ENCODE results near the gene TREH. TPM values are rescaled to one million over a fixed set of nuclear protein-coding genes. Genes with fewer than 3 reads are reported as not detected.

Gene TREH
- total RNA-seq, 1 donor from 2014 or later, result not detected

DNA sequence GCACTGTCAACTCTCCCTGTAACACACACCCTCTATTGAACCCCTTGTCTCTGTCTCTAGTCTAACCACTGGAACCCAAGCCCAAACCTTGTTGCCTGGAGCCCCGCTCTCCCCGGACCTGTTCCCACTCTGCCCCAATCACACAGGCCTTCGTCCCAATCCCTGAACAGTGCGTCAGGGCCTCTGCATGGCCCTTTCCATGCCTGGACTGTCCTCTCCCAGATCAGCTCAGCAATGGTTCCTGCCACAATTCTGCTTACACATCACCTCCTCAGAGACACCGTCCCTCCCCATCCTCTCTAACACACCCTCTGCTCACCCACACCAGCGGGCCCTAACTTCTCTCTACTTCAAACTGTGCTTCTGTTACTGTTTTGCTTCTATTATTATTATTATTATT, 1.5 kb downstream of the TREH start:
- TF ChIP-seq, protein P1, sequence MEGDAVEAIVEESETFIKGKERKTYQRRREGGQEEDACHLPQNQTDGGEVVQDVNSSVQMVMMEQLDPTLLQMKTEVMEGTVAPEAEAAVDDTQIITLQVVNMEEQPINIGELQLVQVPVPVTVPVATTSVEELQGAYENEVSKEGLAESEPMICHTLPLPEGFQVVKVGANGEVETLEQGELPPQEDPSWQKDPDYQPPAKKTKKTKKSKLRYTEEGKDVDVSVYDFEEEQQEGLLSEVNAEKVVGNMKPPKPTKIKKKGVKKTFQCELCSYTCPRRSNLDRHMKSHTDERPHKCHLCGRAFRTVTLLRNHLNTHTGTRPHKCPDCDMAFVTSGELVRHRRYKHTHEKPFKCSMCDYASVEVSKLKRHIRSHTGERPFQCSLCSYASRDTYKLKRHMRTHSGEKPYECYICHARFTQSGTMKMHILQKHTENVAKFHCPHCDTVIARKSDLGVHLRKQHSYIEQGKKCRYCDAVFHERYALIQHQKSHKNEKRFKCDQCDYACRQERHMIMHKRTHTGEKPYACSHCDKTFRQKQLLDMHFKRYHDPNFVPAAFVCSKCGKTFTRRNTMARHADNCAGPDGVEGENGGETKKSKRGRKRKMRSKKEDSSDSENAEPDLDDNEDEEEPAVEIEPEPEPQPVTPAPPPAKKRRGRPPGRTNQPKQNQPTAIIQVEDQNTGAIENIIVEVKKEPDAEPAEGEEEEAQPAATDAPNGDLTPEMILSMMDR (IDR thresholded peaks at IDR 0.05; ENCODE audit: partially characterized antibody, unreplicated experiment), result no peak
- H3K27me3 Mint-ChIP-seq (ENCODE audit: unreplicated experiment), result peaks cover 4% of the 10 kb centered on the region

DNA sequence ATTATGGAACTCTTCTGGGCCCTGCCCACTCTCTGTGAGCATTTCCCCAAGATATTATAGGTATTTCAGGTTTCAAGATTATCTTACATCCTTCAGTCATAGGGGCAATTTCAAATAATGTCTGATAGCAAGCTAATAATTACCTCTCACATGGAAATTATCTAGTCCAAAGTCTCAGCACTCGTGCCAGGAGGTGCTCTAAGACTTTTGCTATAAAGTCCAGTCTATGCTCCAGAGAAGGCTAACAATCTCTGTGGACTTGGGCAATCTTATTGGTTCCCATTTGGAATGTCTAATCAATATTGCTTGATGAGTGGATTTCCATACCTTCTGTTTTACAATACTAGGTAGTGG, 5.4 kb downstream of the TREH start:
- no peaks in the 10 kb centered on the region for H3K4me1 Mint-ChIP-seq (ENCODE audit: low read depth, unreplicated experiment)

More for the DNA sequence above, 1.5 kb downstream of the TREH start:
- Mint-ChIP-seq H3K27ac (ENCODE audit: unreplicated experiment) (no peak overlapping the region), H3K36me3 (ENCODE audit: unreplicated experiment) (peaks cover 4% of the 10 kb centered on the region), H3K4me1 (ENCODE audit: low read depth, unreplicated experiment) (no peaks in the 10 kb centered on the region), H3K9me3 (ENCODE audit: unreplicated experiment) (peaks cover 2% of the 10 kb centered on the region), H3K4me3 (ENCODE audit: unreplicated experiment) (no peak overlapping the region)
- no peak for DNase-seq

DNA sequence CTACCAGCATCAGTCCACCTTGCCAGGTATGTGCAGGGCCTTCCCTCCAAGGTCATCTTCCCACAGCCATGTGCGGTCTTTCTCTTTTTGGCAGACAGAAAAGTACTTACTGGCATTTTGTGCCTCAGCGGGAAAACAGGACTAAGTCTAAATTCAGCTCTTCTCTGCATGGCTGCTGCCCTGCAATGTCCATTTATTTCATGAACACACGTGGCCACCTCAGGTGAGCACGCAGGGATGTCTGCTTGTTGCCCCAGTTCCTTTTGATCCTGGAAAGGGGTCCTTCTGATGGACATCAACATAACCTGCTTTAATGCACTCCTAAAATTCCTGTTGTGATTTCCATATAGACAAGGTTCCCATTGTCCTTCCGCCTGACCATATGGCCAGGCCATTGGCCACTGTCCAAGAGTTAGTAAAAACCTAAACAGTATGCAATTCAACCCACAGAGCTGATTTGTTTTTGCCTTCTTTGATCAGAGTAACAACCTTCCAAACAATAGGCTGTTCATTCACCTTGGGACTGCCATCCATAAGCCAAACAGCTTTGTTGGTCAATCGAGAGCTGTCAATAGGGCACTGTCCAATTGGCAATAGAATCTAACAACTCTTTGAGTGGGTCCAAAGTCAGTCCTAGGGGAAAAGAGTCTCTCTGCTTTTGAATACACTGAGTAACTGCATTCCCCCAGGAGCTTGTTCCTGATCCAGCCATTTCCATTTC, 5.9 kb downstream of the TREH start:
- no peak for DNase-seq

More for the DNA sequence above, 5.4 kb downstream of the TREH start:
- Mint-ChIP-seq H3K4me3 (ENCODE audit: unreplicated experiment) (no peak overlapping the region), H3K27ac (ENCODE audit: unreplicated experiment) (no peak overlapping the region), H3K9me3 (ENCODE audit: unreplicated experiment) (peaks cover 4% of the 10 kb centered on the region), H3K27me3 (ENCODE audit: unreplicated experiment) (peaks cover 3% of the 10 kb centered on the region), H3K36me3 (ENCODE audit: unreplicated experiment) (peaks cover 4% of the 10 kb centered on the region)
- TF ChIP-seq, protein P1 (IDR thresholded peaks at IDR 0.05; ENCODE audit: partially characterized antibody, unreplicated experiment), result no peak
- DNase-seq, result no peak

DNA sequence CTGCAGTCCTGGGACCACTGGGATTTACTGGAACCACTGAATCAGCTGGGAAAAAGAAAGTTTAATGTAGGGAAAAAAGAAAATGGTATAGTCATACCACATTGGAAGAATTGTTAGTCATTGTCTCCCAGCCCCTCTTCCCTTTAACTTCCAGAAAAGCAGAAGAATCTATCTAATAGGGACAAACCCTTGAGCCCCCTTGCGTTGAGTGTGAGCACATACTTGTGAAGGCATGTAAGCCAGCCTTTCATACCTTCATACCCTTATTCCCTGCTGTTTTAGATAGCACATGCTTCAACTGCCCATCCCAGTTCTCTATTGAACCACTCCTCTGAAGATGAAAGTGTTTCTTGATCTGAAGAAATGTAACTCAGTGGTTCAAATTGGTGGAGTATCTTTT, 6.6 kb downstream of the TREH start:
- Mint-ChIP-seq H3K4me1 (ENCODE audit: low read depth, unreplicated experiment) (no peaks in the 10 kb centered on the region), H3K27me3 (ENCODE audit: unreplicated experiment) (peaks cover 2% of the 10 kb centered on the region), H3K9me3 (ENCODE audit: unreplicated experiment) (peaks cover 4% of the 10 kb centered on the region), H3K4me3 (ENCODE audit: unreplicated experiment) (no peak overlapping the region), H3K27ac (ENCODE audit: unreplicated experiment) (no peak overlapping the region), H3K36me3 (ENCODE audit: unreplicated experiment) (peaks cover 4% of the 10 kb centered on the region)
- no peak for DNase-seq
- TF ChIP-seq, protein P1 (IDR thresholded peaks at IDR 0.05; ENCODE audit: partially characterized antibody, unreplicated experiment), result no peak

More for the DNA sequence above, 5.9 kb downstream of the TREH start:
- Mint-ChIP-seq H3K9me3 (ENCODE audit: unreplicated experiment) (peaks cover 4% of the 10 kb centered on the region), H3K27ac (ENCODE audit: unreplicated experiment) (no peak overlapping the region), H3K36me3 (ENCODE audit: unreplicated experiment) (peaks cover 4% of the 10 kb centered on the region), H3K4me3 (ENCODE audit: unreplicated experiment) (no peak overlapping the region), H3K4me1 (ENCODE audit: low read depth, unreplicated experiment) (no peaks in the 10 kb centered on the region), H3K27me3 (ENCODE audit: unreplicated experiment) (peaks cover 2% of the 10 kb centered on the region)
- TF ChIP-seq, protein P1 (IDR thresholded peaks at IDR 0.05; ENCODE audit: partially characterized antibody, unreplicated experiment), result no peak

DNA sequence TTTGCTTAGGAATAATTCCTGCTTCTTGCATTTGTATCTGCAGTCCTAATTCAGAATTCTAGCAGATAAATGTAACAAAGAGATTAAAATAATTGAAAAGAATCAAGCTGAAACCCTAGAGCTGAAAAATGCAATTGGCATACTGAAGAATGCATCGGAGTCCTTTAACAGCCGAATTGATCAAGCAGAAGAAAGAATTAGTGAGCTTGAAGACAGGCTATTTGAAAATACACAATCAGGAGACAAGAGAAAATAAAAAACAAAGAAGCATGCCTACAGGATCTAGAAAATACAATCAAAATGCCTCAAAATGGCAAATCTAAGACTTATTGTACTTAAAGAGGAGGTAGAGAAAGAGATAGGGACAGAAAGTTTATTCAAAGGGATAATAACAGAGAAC, 8.2 kb downstream of the TREH start:
- Mint-ChIP-seq H3K27ac (ENCODE audit: unreplicated experiment) (no peak overlapping the region), H3K27me3 (ENCODE audit: unreplicated experiment) (peaks cover 2% of the 10 kb centered on the region), H3K4me1 (ENCODE audit: low read depth, unreplicated experiment) (no peaks in the 10 kb centered on the region), H3K9me3 (ENCODE audit: unreplicated experiment) (peaks cover 2% of the 10 kb centered on the region), H3K4me3 (ENCODE audit: unreplicated experiment) (no peak overlapping the region), H3K36me3 (ENCODE audit: unreplicated experiment) (peaks cover 4% of the 10 kb centered on the region)
- TF ChIP-seq, protein P1 (IDR thresholded peaks at IDR 0.05; ENCODE audit: partially characterized antibody, unreplicated experiment), result no peak
- DNase-seq, result no peak

All from glutamatergic neuron (in vitro differentiated cells).